ENCODE results near the gene AGRN.
A peak's percentile ranks its signal among the peaks of the same experiment; 100 is the strongest.

- TF ChIP-seq CTCF (IDR thresholded peaks at IDR 0.05) (peak; percentile 70 to 99 (median 91)), POLR2A (IDR thresholded peaks at IDR 0.05; ENCODE audit: low read depth) (no peak)
Observed at GRCh38 chr1:983798-984475, 36.0 kb upstream of the AGRN start.

Measured in esophagus muscularis mucosa (tissue), 3 donors.